BJ (cell line): Measurements from ENCODE around the gene POLDIP3. TPM values are rescaled to one million over a fixed set of nuclear protein-coding genes. Genes with fewer than 3 reads are reported as not detected.

ENCODE experiments used
- CTCF ChIA-PET: fragments of 350-600 bp; formaldehyde crosslinking; extraction: SDS; loops from one replicate; lab custom pipeline; 2021; ENCODE audit warnings: antibody characterized with exemption, inconsistent platforms; lab: Yijun Ruan, JAX
- POLR2A ChIA-PET: fragments of 300-600 bp; sonication (Branson Sonifier 250); formaldehyde crosslinking; extraction: SDS; loops from one replicate; lab custom pipeline; 2021; ENCODE audit warnings: antibody characterized with exemption; lab: Charles Lee
- DNase-seq: peaks from one replicate; pipeline ENCODE4 v3.0.0-alpha.2; 2011; ENCODE audit warnings: low read depth
- H3K27me3 ChIP-seq: 2 replicates; pipeline ENCODE4 v1.6.0; 2011; ENCODE audit warnings: low read length; ENCODE audit not compliant: control insufficient read depth, insufficient read depth
- H3K36me3 ChIP-seq: 2 replicates; pipeline ENCODE4 v1.5.1; 2011; ENCODE audit warnings: low read length; ENCODE audit not compliant: control insufficient read depth, insufficient read depth
- H3K4me3 ChIP-seq: 2 replicates; pipeline ENCODE4 v1.5.1; 2011; ENCODE audit warnings: low read depth, mild to moderate bottlenecking, control low read depth, low read length
- CTCF ChIP-seq: IDR thresholded peaks from 2 replicates; pipeline ENCODE4 v1.5.1; 2011; ENCODE audit warnings: low read depth, mild to moderate bottlenecking, control low read depth, inconsistent platforms, low read length, moderate library complexity; ENCODE audit not compliant: insufficient read depth
- polyA plus RNA-seq: library from polyadenylated mRNA; depleted of rRNA; stranded (reverse); fragments of >200 nt; gene quantifications from 2 replicates; pipeline ENCODE4 v1.2.3, GENCODE V29; 2011

The POLDIP3 gene
- polyA plus RNA-seq, 1 experiment: 54.3 TPM

DNA sequence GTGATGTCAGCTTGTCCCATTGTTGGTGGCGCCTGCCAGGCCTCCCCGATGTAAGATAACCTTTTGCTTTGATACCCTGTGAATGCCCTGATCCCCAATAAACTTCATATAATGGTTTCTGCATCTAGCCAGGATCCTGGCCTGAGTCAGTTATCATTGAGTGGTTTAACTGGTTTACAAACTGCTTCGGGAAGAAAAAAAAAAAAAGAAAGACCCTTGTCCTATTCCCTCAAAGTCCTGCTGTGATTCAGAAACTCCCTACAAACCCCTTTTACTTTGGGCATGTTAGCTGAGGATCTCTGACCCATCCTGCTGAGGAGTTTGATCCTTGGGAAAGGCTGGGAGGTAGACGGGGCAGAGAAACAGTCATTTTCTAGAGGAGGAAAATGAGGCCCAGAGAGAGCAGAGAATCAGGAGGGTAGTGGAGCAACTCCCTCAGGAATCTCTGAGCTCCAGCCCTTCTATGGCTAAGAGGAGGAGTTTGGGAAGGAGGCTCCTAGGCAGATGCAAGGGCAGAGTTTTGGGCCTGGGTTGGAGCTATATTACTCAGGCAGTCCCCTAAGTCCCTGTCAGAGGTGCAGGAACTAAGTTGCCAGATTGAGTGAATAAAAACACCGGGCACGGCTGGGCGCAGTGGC, 39.9 kb upstream of the POLDIP3 start:
- Histone ChIP-seq H3K27me3 (no peaks in the 10 kb centered on the region), H3K4me3 (no peak overlapping the region), H3K36me3 (no peaks in the 10 kb centered on the region)
- ChIA-PET POLR2A (no interaction called here), CTCF (interaction anchor here (0.6 to 1.1 kb wide), 4 partner anchors 8 to 104 kb away, joined by 3 read pairs; no protein-coding TSS in a partner anchor)
- TF ChIP-seq CTCF: no peak
- DNase-seq: no peak

DNA sequence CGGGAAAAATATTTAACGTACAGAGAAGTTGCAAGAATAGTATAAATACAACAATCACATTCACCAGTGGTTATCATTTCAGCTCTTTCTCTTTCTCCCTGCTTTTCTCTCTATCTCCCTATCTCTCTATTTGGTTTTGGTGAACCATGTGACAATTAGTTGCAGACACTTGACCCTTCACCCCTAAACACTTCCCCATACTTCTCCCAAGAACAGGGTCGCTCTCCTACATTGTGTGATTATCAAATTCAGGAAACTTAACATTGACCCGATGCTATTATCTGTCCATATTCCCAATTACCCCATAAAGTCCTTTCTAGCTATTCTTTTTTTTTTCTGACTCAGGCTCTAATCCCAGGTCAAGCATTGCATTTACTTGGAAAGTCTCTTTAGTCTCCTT, 39.3 kb upstream of the POLDIP3 start:
- DNase-seq: no peak
- H3K36me3 ChIP-seq: no peaks in the 10 kb centered on the region
- no peak overlapping the region for H3K4me3 ChIP-seq
- no peak for TF ChIP-seq CTCF
- H3K27me3 ChIP-seq: no peaks in the 10 kb centered on the region
- ChIA-PET CTCF (interaction anchor here (0.6 to 1.7 kb wide), 3 partner anchors 7 to 105 kb away, joined by 3 to 6 read pairs (median 3); no protein-coding TSS in a partner anchor), POLR2A (no interaction called here)

DNA sequence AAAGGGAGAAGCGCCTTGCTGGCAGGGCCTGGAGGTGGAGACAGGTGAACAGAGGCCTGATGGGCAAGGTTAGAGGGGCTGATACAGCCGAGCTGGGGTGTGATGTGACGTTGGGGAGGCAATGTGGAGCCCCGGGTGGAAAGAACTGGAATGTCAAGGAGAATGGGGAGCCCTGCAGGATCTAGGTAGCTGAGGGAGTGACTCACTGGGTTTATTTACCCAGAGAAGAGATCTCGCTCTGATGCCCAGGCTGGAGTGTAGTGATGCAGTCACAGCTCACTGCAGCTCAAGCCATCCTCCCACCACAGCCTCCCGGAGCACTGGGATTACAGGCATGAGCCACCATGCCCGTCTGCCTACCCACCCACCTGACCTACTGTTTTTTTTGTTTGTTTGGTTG, 36.5 kb upstream of the POLDIP3 start:
- Histone ChIP-seq H3K36me3 (no peaks in the 10 kb centered on the region; the same call in 1 of the 2 replicates), H3K27me3 (no peaks in the 10 kb centered on the region), H3K4me3 (no peak overlapping the region)
- CTCF ChIA-PET: interaction anchor here (0.6 to 1.1 kb wide), 3 partner anchors 10 to 169 kb away, joined by 3 read pairs; no protein-coding TSS in a partner anchor
- no peak for DNase-seq
- no peak for TF ChIP-seq CTCF
- POLR2A ChIA-PET: no interaction called here

DNA sequence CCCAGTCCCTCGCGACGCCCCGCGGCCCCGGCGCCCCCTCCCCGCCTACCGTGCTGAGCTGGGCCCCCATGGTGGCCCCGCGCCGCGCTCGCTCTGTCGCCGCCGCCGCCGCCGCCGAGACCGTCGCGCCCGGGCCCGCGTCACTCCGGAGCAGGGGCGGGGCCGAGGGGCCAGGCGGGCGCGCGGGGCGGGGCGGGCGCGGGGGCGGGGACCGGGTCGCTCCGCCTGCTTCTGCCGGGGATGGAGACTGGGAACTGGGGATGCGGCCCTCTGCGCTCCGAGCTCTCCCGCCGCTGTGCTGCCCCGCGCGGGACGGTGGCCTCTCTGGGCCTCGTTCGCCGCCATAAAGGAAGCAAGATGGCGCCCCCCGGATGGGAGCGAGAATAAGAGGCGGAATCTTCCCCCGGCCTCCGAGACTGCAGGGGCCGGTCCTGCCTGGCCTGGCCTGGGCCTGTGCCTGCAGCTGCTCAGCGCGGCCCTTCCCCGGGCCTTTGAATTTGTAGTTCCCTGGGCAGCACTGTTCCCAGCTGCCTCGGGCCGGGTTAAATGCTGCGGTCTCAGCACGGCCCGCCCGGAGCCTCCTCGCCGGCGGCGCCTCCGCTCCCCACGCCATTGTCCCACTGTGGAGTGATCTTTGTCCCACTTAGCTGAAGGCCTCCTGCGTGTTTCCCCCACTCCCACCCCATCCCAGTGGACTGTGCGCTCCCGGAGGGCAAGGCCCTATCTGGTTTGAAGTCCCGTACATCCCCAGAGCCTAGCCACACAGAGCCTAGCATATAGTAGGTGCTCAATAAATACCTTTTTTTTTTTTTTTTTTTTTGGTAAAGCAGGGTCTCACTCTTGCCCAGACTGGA, 34.8 kb upstream of the POLDIP3 start, which contains the start of gene CYB5R3:
TSS of gene CYB5R3 (minus strand) at position 147 of the 854 bp plus-strand sequence. CDS start at position 70, 77 bp downstream.
- DNase-seq: no peak
- Histone ChIP-seq H3K27me3 (no peaks in the 10 kb centered on the region), H3K4me3 (peak within 1 kb of the TSS; percentile 90), H3K36me3 (no peaks in the 10 kb centered on the region; the same call in 1 of the 2 replicates)
- no peak for TF ChIP-seq CTCF
- CTCF ChIA-PET: interaction anchor here (0.9 to 2.4 kb wide), 7 partner anchors 11 to 441 kb away, joined by 3 to 8 read pairs (median 5); no protein-coding TSS in a partner anchor
- POLR2A ChIA-PET: interaction anchor here (0.5 to 0.8 kb wide), 3 partner anchors 76 to 207 kb away, joined by 3 to 10 read pairs (median 5); no protein-coding TSS in a partner anchor
